ENCODE measurements around the gene SYT2.
"Not testable (repeated sequence)": the region's sequence is repeated elsewhere in the genome, so short reads cannot be mapped to it uniquely, and the experiment has no call there.

SYT2 gene

DNA sequence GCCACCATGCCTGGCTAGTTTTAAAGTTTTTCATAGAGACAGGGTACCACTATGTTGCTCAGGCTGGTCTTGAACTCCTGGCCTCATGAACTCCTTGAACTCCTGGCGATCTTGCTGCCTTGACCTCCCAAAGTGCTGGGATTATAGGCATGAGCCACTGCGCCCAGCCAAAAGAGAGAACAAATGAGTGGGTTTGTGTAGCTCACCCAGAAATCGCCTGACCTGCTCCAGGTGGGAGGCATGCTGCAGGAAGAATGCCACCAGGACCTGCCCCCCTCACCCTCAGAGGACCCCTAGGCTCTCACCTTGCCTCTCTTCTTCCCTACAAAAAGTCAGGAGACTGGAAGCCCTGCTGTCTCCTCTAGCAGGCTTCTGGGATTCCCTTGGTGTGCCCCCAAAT is 88.8 kb downstream of the SYT2 start:
- FAIRE-seq, result no peak

DNA sequence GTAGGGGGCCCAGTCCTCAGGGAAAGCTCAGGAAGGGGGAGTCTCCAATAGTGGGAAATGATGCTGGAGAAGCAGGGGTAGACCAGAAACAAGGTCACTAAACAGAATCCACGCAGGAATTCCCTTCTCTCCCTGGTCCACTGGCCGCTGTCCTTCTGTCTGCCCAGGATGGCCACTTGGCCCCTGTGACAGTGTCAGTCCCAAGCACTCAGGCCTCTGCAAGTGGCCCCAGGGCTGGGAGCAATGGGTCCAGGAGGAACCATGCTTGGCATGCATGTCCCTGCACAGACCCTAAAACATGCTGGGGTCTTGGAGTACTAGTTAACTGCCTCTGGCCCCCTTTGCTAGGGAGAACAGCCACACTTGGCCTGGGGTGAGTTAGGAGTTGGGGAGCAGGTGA is 90.2 kb downstream of the SYT2 start:
- not testable (repeated sequence) for FAIRE-seq

DNA sequence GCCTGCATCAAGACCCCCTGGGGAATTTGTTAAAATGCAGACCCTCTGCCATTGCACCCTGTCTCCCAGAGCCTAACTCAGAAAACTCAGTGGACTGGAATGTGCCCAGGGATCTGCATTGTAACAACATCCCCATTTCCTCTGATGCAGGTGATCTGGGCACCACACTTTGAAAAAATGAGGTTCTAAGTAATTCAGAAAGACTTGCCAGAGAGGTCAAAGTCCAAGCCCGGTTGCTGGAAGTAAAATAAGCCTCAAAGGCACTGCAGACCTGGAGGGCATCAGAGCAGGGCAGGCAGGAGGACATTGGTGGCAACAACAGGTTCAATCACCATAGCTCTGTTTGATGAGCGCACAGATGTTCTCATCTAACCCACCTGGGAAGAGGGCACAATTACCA is 90.7 kb downstream of the SYT2 start:
- no peak for FAIRE-seq

DNA sequence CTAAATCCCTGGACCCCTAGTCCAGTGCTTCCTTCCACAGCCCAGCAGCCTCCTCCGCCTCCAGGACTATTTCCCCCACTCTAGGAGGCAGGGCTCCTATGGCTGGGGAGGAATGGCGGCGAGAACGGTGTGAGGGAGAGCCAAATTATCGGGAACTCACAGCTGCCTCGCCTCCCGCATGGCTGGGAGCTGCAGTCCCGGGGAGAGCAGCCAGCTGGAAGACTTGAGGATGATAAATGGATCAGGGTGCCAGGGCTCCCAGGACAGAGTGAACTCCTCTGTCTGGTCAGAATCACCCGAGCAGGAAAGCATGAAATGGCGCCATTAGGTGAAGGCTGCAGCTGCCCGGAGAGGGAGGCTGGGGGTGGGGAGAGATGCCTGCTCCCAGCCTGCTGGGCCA is 91.2 kb downstream of the SYT2 start:
- FAIRE-seq, result not testable (repeated sequence)

DNA sequence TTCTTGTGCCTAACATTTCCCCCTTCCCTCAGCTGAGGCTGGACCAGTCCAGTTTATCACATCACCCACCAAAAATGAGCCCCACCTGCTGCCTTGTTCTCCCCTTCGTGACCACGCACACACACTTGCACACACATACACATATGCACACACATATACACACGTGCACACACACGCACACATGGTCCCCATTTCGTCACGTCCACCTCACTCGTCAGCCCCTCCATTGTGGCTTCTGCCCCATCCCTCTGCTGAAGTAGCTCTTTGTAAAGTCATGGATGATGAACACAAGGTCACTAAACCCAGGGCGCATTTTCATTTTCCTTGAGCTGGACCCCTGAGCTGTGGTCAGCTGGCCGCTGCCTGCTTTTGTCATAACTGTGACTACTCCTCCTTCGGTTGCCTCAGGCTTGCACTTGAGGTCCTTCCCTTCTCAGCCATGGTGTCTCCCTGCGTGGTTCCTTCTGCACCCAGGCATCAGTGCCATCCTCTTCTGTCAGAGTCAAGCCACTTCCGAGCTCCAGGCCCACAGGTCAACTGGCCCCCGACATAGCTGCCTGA is 93.8 kb downstream of the SYT2 start:
- FAIRE-seq, result no peak

DNA sequence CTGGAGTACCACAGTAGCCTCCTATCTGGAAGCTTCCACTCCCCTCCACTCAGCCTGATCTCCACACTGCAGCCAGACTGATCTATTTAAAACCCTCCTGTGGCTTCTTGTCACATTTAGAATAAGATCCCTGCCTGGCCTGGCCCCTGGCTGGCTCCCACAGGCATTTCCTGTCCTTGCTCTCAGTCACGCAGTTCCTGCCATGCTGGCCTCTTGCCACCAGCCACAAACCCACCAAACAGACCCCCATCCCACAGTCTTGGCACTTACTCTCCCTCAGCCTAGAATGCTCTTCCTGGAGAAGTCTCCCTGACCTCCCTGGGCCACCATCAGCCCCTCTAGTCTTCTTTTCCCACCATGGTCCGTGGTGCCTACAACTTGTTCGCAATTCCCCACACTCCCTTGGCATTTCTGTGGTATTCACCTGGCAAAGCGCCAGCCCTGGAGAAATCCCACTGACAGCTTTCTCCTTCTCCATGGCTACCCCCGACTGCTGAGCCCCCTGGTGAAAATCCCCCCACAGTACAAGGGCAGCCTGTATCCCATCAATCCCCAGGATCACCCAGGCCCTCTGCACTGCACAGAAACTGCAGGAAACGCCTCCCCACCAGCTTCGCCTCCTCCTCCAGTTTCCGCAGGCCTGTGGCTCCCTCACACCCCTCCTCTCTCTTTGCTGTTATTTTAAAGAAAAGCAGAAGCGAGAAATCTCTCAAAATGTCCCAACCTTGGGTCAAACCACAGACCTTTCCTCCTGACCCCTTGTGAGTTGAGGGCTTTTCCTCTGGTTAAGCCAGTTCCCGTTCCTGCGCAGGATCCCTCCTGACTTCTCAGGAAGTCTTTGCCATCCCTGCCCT is 94.5 kb downstream of the SYT2 start:
- FAIRE-seq, result no peak

DNA sequence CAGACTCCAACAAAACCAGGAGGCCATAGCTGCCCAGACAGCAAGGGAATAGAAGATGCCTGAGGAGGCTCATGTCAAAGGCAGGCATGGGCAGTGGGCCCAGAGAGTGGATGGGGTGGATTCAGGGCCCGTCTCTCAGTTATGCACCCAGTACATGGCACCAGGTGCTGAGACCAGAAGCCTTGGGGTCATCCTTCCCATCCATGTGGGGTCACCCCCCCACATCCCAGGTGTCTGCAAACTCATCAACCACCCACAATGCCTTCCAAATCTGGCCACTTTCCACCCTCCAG is 95.1 kb downstream of the SYT2 start:
- not testable (repeated sequence) for FAIRE-seq

DNA sequence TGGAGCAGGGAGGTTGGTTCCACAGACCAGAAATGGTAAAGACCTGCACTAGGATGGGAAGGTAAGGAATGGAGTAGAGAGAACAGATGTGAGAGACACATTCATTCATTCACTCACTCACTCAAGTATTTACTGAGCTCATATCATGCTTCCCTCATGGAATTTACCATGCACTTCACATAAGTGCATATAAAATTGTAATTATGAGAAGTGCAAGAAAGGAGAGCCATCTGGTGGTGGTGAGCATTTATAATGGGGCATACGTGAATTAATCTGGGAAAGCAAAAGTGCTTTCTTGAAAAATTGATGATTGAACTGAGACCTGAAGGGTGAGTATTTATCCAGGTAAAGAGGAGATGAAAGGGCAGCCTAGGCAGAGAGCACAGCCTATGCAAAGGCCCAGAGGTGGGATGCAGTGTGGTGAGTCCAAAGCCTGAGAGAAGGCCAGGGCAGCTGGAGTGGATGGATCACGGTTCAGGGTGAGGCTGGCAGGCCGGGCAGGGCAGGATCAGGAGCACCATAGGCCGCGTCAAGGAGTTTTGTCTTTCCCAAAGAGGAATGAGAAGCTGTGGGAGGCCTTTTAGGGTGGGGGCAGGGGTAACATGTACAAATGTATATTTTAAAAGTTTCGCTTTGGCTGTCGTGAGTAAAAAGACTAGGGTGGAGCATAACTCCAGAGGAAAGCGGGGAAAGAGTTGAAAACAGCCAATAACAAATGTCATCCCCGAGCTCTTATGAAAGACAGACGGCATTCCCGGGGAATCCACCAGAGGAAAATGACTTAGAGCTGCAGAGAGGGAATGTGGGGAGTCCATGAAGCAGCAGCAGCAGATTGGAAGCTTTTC is 95.7 kb downstream of the SYT2 start:
- FAIRE-seq, result not testable (repeated sequence)

DNA sequence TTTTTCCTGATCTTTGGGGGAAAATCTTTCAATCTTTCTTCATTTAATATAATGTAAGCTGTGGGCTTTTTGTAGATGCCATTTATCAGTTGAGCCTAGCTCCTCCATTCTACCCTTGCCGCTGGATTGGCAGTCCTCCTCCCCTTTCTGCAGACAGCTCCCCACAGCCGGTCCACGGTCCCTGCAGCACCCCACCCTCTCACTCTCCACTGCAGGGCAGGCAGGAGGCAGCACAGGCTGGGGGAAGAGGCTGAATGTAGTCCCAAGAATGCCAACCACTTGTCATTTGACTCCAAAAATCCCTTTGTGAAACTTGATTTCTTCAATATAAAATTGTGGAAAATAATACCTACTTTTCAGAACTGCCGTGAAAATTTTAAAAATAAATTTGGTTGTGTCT is 96.7 kb downstream of the SYT2 start:
- no peak for FAIRE-seq

DNA sequence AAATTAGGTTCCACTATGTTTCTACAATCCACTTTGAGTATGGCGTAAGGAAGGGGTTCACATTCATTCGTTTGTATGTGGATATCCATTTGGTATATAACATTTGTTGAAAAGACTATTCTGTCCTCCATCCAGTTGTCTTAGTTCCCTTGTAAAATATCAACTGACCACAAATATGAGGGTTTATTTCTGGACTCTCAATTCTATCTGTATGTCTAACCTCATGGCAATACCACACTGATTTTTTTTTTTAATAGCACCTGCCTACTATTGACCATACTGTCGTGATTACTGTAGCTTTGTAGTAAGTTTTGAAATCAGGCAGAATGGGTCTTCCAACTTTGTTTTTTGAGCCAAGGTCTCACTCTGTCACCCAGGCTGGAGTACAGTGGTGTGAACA is 98.2 kb downstream of the SYT2 start:
- not testable (repeated sequence) for FAIRE-seq

DNA sequence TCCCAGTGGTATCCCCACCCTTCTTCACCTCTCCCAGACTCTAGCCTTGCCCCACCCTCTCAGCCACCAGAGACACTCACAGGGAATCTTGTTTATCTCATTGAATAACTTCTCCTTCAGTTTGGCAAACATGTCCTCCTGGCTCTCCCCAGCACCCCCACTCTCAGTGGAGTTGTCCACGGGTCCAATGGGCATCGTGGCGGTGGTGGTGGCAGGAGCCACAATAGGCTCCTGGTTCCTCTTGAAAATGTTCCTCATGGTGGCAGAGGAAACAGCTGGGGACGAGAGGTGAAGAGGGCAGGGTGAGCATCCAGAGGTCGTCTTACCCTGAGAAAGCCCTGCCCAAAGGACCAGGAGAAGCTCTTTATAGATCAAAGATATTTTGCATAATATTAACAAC is 104.7 kb downstream of the SYT2 start:
- FAIRE-seq, result no peak

DNA sequence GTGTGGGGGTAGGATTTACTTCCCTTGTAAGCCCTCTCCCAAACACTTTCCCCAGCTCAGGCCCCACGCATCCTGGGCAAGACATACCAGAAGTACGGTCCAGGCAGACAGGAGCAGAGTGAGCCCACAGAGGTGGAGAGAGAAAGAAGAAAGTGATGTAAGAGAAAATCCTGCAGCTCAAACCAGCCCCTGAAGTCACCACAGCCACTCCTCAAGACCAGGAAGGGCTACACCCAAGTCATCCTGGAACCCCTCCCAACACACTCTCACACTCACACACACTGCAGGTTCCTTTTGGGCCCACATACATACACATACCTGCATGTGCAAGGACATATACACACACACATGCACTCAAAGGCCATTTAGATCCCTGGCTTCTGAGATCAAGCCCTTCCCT is 106.8 kb downstream of the SYT2 start:
- no peak for FAIRE-seq

DNA sequence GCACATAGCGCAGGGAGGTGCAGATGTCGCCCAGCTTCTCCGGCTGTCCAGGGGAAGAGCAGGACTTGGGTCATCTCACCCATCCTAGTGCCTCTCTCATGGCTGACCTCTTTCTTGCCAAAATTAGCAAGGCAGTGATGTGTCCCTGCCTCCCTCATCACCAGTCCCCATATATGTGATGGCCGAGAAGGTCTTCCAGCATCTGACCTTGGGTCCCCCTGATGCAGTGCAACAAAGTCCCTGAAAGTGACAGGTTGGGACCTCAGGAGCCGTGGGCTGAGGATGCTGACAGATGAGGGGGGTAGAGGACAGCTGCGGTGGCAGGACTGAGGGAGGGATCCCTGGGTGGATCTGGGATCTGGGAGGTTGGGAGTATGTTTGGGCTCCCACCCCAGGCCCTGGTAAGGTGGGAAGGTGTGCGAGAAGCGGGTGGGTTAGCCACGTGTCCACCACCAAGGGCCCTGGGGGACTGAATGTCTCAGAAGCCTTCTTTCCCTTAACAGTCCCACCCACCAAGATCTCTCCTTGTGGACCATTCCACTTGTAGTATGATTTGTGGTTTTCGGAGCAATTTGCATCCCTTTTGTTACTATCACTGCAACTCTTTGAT is 109.7 kb downstream of the SYT2 start:
- no peak for FAIRE-seq

DNA sequence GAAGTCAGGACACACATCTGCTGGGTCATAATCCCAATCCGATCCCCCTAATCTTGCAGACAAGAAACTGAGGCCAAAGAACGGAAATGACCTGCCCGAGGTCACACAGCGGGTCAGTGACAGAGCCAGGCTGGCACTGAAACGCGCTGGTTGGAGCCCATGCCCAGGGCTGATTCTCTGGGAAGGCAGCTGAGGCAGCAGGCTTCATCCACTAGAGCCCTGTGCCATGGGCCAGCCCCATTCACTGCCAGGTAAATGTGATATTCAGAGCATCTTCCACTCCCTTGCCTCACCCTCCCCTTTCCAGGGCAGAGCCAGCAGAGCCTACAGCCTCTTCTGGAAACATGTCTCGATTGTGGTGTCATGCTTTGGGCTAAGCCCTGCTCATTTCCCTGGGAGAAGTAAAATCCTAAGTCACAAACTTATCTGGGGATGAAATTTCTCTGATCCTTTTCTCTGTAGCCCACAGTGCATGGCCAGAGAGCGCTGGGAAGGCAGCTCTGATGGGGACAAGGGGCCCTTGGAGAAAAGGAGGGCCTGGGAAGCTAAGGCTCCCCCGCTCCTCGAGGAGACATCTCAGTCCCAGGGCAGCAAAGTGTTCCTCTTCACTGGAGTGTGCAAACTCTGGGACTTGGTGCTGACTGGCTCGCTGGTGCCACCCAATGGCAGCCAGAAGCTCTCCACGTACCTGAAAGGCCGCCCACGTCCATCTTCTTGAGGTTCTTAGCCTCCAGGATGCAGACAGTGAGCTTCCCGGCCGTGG is 110.4 kb downstream of the SYT2 start:
- no peak for FAIRE-seq

DNA sequence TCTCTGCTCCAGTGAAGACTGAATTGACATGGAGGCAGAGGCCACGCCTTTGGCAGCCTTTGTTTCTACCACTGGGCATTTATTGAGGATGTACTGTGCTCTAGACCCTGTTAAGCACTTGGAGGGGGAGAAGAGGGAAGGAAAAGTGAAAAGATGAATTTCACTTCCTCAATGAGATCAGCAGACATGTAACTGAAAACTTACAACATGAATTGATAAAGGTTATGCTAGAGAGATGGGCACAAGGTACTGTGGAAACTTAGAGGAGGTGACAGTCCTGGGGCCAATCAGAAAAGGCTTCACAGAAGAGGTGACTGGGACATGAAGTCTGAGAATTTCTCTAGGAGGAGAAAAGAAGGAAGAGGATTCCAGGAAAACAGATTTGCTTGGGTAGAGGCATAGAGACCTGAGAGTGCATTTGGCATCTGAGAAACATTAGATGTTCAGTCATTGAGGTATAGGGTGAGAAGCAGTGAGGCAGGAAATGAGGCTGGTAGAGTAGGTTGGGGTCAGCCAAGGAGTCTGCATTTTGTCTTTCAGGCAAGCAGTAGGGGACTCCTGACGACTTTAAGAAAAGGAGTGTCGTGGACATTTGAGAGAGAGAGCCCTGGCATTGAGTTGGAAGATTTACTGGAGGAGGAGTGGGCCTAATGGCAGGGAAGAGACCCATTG is 113.0 kb downstream of the SYT2 start:
- no peak for FAIRE-seq

DNA sequence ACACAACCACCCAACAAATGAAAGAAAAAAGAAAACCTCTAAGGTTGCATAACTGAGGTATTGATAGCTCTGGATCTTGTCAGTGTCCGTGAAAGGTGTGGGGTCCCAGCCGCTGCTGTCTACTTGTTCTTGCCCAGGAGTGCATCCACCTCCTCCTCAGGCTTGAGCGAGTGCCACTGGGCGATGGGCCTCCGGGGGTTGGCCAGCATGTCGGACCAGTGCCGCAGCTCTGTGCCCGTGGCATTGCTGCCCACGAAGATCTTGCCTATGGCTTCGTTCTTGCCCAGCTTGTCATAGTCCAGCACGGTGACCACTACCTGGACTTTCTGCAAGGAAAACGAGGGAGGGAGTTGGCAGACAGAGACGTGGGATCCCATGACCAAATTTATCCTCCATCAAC is 113.6 kb downstream of the SYT2 start:
- FAIRE-seq, result no peak

DNA sequence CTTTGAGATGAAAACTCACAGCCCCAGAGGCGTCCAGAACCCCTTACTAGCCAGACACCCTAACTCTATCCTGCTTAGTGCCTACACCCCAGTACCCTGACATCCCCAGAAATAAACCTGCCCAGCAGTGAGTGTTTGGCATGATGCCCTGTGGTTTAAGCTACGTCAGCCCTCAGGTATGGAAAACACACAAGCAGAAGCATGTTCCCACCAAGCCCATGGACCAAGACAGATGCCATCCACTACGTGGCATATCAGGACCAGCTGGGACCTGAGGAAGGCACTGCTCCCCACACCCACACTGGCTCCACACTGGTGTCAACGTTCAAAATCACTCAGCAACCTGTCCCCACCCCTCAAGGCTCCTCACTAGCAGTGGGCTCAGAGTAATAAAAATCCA is 116.4 kb downstream of the SYT2 start:
- no peak for FAIRE-seq

DNA sequence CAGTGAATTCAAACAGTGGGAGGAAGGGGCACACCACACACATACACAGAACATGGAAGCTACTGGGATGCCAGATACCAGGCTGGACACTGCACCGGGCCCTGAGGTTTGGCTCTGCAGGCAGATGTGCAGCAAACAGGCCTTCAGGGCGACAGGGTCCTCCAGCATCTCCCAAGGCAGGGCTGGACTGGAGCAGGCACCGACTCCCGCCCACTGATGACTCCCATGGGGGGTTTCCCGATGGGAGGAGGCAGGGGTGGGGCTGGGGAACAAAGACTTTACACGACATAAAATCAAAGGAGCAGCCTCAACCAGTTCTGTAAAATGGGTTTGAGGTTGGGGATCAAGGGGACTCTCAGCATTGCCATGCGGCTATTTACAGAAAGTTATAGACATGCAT is 118.1 kb downstream of the SYT2 start:
- FAIRE-seq, result no peak

DNA sequence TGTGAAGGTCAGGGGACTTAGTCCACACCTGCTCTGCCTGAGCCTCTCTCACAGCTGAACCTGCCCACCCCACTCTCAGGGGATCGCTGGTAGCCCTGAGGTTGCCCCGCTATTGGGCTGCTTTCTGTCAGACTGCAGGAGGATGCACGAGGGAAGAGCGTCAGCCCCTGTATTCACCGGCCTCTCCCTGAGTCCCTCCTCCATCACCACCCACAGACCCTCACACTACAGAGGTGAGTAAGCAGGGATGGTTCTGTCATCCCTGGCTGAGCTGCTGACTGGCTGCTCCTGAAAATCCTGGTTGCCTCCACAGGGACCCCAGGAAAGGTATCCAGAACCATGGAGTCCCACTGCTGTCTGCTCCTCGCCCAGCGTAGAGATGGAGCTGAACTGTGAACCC is 118.7 kb downstream of the SYT2 start:
- no peak for FAIRE-seq

DNA sequence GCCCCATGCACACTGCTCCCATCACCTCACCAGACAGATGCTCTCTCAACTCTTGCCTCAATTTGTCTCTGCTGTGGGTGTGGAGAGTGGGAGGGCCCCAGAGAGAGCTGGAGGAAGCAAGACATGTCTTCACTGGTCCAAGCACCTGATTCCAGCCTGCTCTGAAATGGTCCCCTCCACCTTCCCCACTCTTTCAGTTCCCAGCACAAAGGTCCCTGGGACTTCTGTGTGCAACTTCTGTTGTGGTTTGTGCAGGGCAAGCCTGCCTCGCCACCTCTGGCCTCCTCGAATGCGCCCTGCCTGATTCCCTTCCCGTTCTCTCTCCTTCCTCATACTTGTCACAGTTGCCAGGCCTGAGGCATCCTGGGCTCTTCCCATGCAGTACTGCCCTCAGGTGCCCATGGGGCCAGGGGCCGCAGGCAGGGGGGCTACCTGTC is 119.3 kb downstream of the SYT2 start:
- FAIRE-seq, result no peak

DNA sequence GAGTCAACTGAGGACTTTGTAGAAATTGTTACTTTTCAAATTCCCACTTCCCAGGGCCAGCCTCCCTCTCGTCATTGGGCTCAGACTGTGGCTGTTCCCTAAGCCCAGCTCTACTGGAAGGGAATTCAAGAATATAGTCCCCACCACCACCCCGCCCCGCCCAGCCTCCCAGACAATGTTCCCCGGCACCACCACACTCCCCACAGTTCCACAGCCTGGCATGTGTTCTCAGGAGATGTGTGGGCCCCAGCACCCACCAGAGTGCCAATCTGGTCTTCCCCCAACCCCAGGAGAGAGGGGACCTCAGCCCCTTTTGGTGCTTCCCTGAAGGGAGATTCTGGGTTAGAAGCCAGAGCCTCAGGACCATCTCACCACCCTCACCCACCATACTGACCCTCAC is 120.1 kb downstream of the SYT2 start:
- no peak for FAIRE-seq
